GM19463 (cell line): ENCODE data around the gene GCSAM.
"Not testable (repeated sequence)": the region's sequence is repeated elsewhere in the genome, so short reads cannot be mapped to it uniquely, and the experiment has no call there.

Source experiments
- ATAC-seq: cut with Tn5 transposase; IDR thresholded peaks from one replicate; pipeline ENCODE4 v1.9.1; 2021; ENCODE audit warnings: mild to moderate bottlenecking, moderate library complexity; ENCODE audit not compliant: unreplicated experiment

Gene GCSAM

GRCh38 chr3:112074616-112075497 lies 58.2 kb downstream of the GCSAM start:
- ATAC-seq: peak; percentile 96

DNA sequence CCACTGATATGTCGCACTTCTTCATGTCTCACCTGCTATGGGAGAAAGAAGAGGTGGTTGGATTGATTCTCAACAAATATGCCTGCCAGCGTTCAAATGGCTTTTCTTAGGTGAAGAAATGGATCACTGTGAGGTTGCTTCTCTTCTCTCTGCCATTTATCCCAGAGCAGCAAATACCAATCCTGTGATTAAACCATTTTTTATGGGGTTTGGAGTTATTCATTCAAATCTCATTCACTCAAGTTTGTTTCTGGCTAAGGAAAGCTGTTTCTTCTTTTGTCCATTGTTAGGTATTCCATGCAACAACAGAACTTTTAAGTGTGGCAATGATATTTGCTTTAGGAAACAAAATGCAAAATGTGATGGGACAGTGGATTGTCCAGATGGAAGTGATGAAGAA lies 59.0 kb downstream of the GCSAM start:
- ATAC-seq: no peak

GRCh38 chr3:112072387-112073060 lies 60.5 kb downstream of the GCSAM start:
- not testable (repeated sequence) for ATAC-seq
